Activated naive CD8-positive, alpha-beta T cell treated with anti-CD3 and anti-CD28 coated beads, Interleukin-2, amount 50 U/mL, for 24 hours (primary cell): Measurements from ENCODE around the gene TUG1.
A peak's percentile ranks its signal among the peaks of the same experiment; 100 is the strongest.

ENCODE experiments used
- ATAC-seq: fragments of 150-1000 bp; cut with Tn5 transposase; one replicate; pipeline ENCODE4 v1.10.0; 2021
- DNase-seq: peaks from one replicate; pipeline ENCODE4 v3.0.0; 2021
- H3K27ac Mint-ChIP-seq: one replicate; pipeline ENCODE4 v1.8.0; 2021; ENCODE audit warnings: mild to moderate bottlenecking, mixed read lengths
- H3K27me3 Mint-ChIP-seq: one replicate; pipeline ENCODE4 v1.8.0; 2021; ENCODE audit warnings: mixed read lengths
- H3K36me3 Mint-ChIP-seq: one replicate; pipeline ENCODE4 v1.8.0; 2021; ENCODE audit warnings: low read depth, mixed read lengths
- H3K4me1 Mint-ChIP-seq: one replicate; pipeline ENCODE4 v1.8.0; 2021; ENCODE audit warnings: mixed read lengths
- H3K4me3 Mint-ChIP-seq: one replicate; pipeline ENCODE4 v1.8.0; 2021; ENCODE audit warnings: mild to moderate bottlenecking, moderate library complexity, mixed read lengths
- H3K9me3 Mint-ChIP-seq: one replicate; pipeline ENCODE4 v1.8.0; 2021; ENCODE audit warnings: mixed read lengths

TUG1 gene

GRCh38 chr22:30940685-30941362 lies 28.2 kb upstream of the TUG1 start:
- Mint-ChIP-seq H3K36me3 (peaks cover 70% of the 10 kb centered on the region), H3K9me3 (no peaks in the 10 kb centered on the region), H3K4me3 (peak overlapping the region; percentile 28), H3K27ac (peak overlapping the region; percentile 72), H3K4me1 (peaks cover 59% of the 10 kb centered on the region), H3K27me3 (no peaks in the 10 kb centered on the region)
- ATAC-seq, result peak; percentile 50
- DNase-seq, result no peak

GRCh38 chr22:30941363-30941740 lies 27.7 kb upstream of the TUG1 start:
- H3K27me3 Mint-ChIP-seq, result no peaks in the 10 kb centered on the region
- ATAC-seq, result peak; percentile 17
- DNase-seq, result no peak
- peaks cover 70% of the 10 kb centered on the region for H3K36me3 Mint-ChIP-seq
- peak overlapping the region; percentile 72 for H3K27ac Mint-ChIP-seq
- H3K9me3 Mint-ChIP-seq, result no peaks in the 10 kb centered on the region
- peaks cover 64% of the 10 kb centered on the region for H3K4me1 Mint-ChIP-seq
- H3K4me3 Mint-ChIP-seq, result peak overlapping the region; percentile 28

- Mint-ChIP-seq H3K4me1 (peaks cover 68% of the 10 kb centered on the region), H3K9me3 (no peaks in the 10 kb centered on the region)
Observed at GRCh38 chr22:30943368-30943767, 25.7 kb upstream of the TUG1 start.

GRCh38 chr22:30944986-30945385 lies 24.1 kb upstream of the TUG1 start:
- Mint-ChIP-seq H3K4me3 (no peak overlapping the region), H3K27me3 (no peaks in the 10 kb centered on the region), H3K9me3 (no peaks in the 10 kb centered on the region), H3K27ac (peak overlapping the region; percentile 14), H3K36me3 (peaks cover 53% of the 10 kb centered on the region), H3K4me1 (peaks cover 59% of the 10 kb centered on the region)
- DNase-seq (no peak), ATAC-seq (no peak)

More at GRCh38 chr22:30943368-30943767, 25.7 kb upstream of the TUG1 start:
- no peak overlapping the region for H3K4me3 Mint-ChIP-seq
- no peaks in the 10 kb centered on the region for H3K27me3 Mint-ChIP-seq
- no peak for ATAC-seq
- H3K36me3 Mint-ChIP-seq, result peaks cover 58% of the 10 kb centered on the region
- H3K27ac Mint-ChIP-seq, result no peak overlapping the region
- DNase-seq, result no peak

GRCh38 chr22:30945653-30946052 lies 23.4 kb upstream of the TUG1 start:
- Mint-ChIP-seq H3K4me1 (peaks cover 52% of the 10 kb centered on the region), H3K27me3 (no peaks in the 10 kb centered on the region), H3K27ac (no peak overlapping the region), H3K36me3 (peaks cover 58% of the 10 kb centered on the region), H3K9me3 (no peaks in the 10 kb centered on the region), H3K4me3 (no peak overlapping the region)
- DNase-seq (no peak), ATAC-seq (no peak)

GRCh38 chr22:30946354-30946753 lies 22.7 kb upstream of the TUG1 start:
- peaks cover 56% of the 10 kb centered on the region for H3K36me3 Mint-ChIP-seq
- ATAC-seq (no peak), DNase-seq (no peak)
- H3K27me3 Mint-ChIP-seq, result no peaks in the 10 kb centered on the region
- no peak overlapping the region for H3K4me3 Mint-ChIP-seq
- peaks cover 45% of the 10 kb centered on the region for H3K4me1 Mint-ChIP-seq
- no peaks in the 10 kb centered on the region for H3K9me3 Mint-ChIP-seq
- H3K27ac Mint-ChIP-seq, result no peak overlapping the region

GRCh38 chr22:30947173-30947815 lies 21.8 kb upstream of the TUG1 start:
- Mint-ChIP-seq H3K4me1 (peaks cover 39% of the 10 kb centered on the region), H3K27ac (no peak overlapping the region), H3K4me3 (no peak overlapping the region), H3K36me3 (peaks cover 47% of the 10 kb centered on the region), H3K27me3 (no peaks in the 10 kb centered on the region), H3K9me3 (no peaks in the 10 kb centered on the region)
- DNase-seq, result no peak
- no peak for ATAC-seq

GRCh38 chr22:30947816-30948454 lies 21.1 kb upstream of the TUG1 start:
- no peak for DNase-seq
- peaks cover 46% of the 10 kb centered on the region for H3K36me3 Mint-ChIP-seq
- no peaks in the 10 kb centered on the region for H3K27me3 Mint-ChIP-seq
- H3K27ac Mint-ChIP-seq, result no peak overlapping the region
- H3K4me3 Mint-ChIP-seq, result no peak overlapping the region
- peaks cover 41% of the 10 kb centered on the region for H3K4me1 Mint-ChIP-seq
- ATAC-seq, result no peak
- H3K9me3 Mint-ChIP-seq, result no peaks in the 10 kb centered on the region

GRCh38 chr22:30948930-30949342 lies 20.1 kb upstream of the TUG1 start:
- H3K36me3 Mint-ChIP-seq, result peaks cover 45% of the 10 kb centered on the region

GRCh38 chr22:30949934-30950660 lies 19.0 kb upstream of the TUG1 start:
- no peaks in the 10 kb centered on the region for H3K27me3 Mint-ChIP-seq
- H3K4me1 Mint-ChIP-seq, result peaks cover 23% of the 10 kb centered on the region
- H3K9me3 Mint-ChIP-seq, result no peaks in the 10 kb centered on the region

More at GRCh38 chr22:30948930-30949342, 20.1 kb upstream of the TUG1 start:
- DNase-seq, result no peak
- Mint-ChIP-seq H3K4me3 (no peak overlapping the region), H3K9me3 (no peaks in the 10 kb centered on the region), H3K27ac (no peak overlapping the region), H3K27me3 (no peaks in the 10 kb centered on the region), H3K4me1 (peaks cover 32% of the 10 kb centered on the region)
- no peak for ATAC-seq

GRCh38 chr22:30953206-30953605 lies 15.9 kb upstream of the TUG1 start:
- Mint-ChIP-seq H3K27ac (no peak overlapping the region), H3K4me1 (peaks cover 33% of the 10 kb centered on the region), H3K36me3 (peaks cover 37% of the 10 kb centered on the region), H3K9me3 (no peaks in the 10 kb centered on the region), H3K27me3 (no peaks in the 10 kb centered on the region), H3K4me3 (no peak overlapping the region)
- ATAC-seq (no peak), DNase-seq (no peak)

More at GRCh38 chr22:30949934-30950660, 19.0 kb upstream of the TUG1 start:
- ATAC-seq, result no peak
- Mint-ChIP-seq H3K36me3 (peaks cover 40% of the 10 kb centered on the region), H3K4me3 (no peak overlapping the region), H3K27ac (no peak overlapping the region)
- no peak for DNase-seq

GRCh38 chr22:30955153-30955552 lies 13.9 kb upstream of the TUG1 start:
- DNase-seq, result no peak
- ATAC-seq, result no peak
- Mint-ChIP-seq H3K27ac (no peak overlapping the region), H3K9me3 (no peaks in the 10 kb centered on the region), H3K27me3 (no peaks in the 10 kb centered on the region), H3K4me1 (peaks cover 36% of the 10 kb centered on the region), H3K4me3 (no peak overlapping the region), H3K36me3 (peaks cover 35% of the 10 kb centered on the region)

- ATAC-seq, result no peak
- peaks cover 16% of the 10 kb centered on the region for H3K9me3 Mint-ChIP-seq
- H3K4me1 Mint-ChIP-seq, result peaks cover 29% of the 10 kb centered on the region
- DNase-seq, result no peak
- H3K36me3 Mint-ChIP-seq, result peaks cover 47% of the 10 kb centered on the region
- H3K27me3 Mint-ChIP-seq, result peaks cover 2% of the 10 kb centered on the region
- no peak overlapping the region for H3K27ac Mint-ChIP-seq
- no peak overlapping the region for H3K4me3 Mint-ChIP-seq
Observed at GRCh38 chr22:30964858-30965257, 4.2 kb upstream of the TUG1 start.

- Mint-ChIP-seq H3K36me3 (peaks cover 74% of the 10 kb centered on the region), H3K27me3 (peaks cover 2% of the 10 kb centered on the region), H3K4me3 (peak within 1 kb of the TSS; percentile 87), H3K9me3 (peaks cover 45% of the 10 kb centered on the region), H3K27ac (peak within 1 kb of the TSS; percentile 96), H3K4me1 (peaks cover 46% of the 10 kb centered on the region)
- DNase-seq (no peak), ATAC-seq (peak; percentile 16)
Observed at GRCh38 chr22:30968015-30968923, 796 bp upstream of the TUG1 start, which contains the start of gene MORC2. TSS of gene MORC2 (minus strand) at chr22:30968774. CDS start at chr22:30967889, 885 bp downstream.
